H1 (cell line): Measurements from ENCODE around the gene SMYD3. TPM values are rescaled to one million over a fixed set of nuclear protein-coding genes. Genes with fewer than 3 reads are reported as not detected.
A peak's percentile ranks its signal among the peaks of the same experiment; 100 is the strongest.

Experiments
- CBX5 ChIP-seq: fragments of 300-800, 300-1000 bp; sonication (generic); IDR thresholded peaks from 2 replicates; pipeline ENCODE4 v1.7.1; 2016; ENCODE audit warnings: antibody characterized with exemption, low read length, low read depth
- CHD7 ChIP-seq: fragments of 300-600 bp; sonication (generic); IDR thresholded peaks from 2 replicates; pipeline ENCODE4 v1.7.1; 2012; ENCODE audit warnings: low read length, moderate library complexity, mild to moderate bottlenecking, inconsistent platforms; ENCODE audit not compliant: insufficient replicate concordance
- FOSL1 ChIP-seq: IDR thresholded peaks from 2 replicates; pipeline ENCODE4 v1.6.1; 2011; ENCODE audit warnings: mild to moderate bottlenecking, low read depth, low read length, moderate library complexity; ENCODE audit not compliant: insufficient read depth
- NANOG ChIP-seq: IDR thresholded peaks from 2 replicates; pipeline ENCODE4 v1.6.1; 2011; ENCODE audit warnings: low read length, low read depth, mild to moderate bottlenecking, inconsistent platforms; ENCODE audit not compliant: insufficient read depth, poor library complexity, severe bottlenecking
- POLR2A ChIP-seq, 2 experiments: IDR thresholded peaks; 1 replicate in 1 of 2; 2 replicates in 1 of 2; pipeline ENCODE4 v1.6.1; 2011; ENCODE audit warnings: low read depth in 2 of 2, low read length in 2 of 2, mild to moderate bottlenecking in 2 of 2; ENCODE audit errors: control extremely low read depth in 1 of 2
- RAD21 ChIP-seq, 2 experiments: IDR thresholded peaks in 1 of 2; conservative IDR thresholded peaks in 1 of 2; 2 replicates each; pipeline ENCODE4 v1.6.1; 2011; ENCODE audit warnings: low read depth in 2 of 2, low read length in 2 of 2, improper control_type of control experiment in 1 of 2, inconsistent platforms in 1 of 2, mild to moderate bottlenecking in 1 of 2, moderate library complexity in 1 of 2
- RBBP5 ChIP-seq: IDR thresholded peaks from 2 replicates; pipeline ENCODE4 v1.7.1; 2012; ENCODE audit warnings: low read depth, mild to moderate bottlenecking, inconsistent platforms, low read length, moderate library complexity, borderline replicate concordance
- SIN3A ChIP-seq, 2 experiments: IDR thresholded peaks in 1 of 2; conservative IDR thresholded peaks in 1 of 2; 2 replicates each; pipeline ENCODE4 v1.6.1; 2011 to 2012; ENCODE audit warnings: low read length in 2 of 2, improper control_type of control experiment in 1 of 2, low read depth in 1 of 2, mild to moderate bottlenecking in 1 of 2
- SP4 ChIP-seq: IDR thresholded peaks from 2 replicates; pipeline ENCODE4 v1.6.1; 2012; ENCODE audit warnings: low read length, inconsistent platforms
- YY1 ChIP-seq: IDR thresholded peaks from 2 replicates; pipeline ENCODE4 v1.6.1; 2011; ENCODE audit warnings: low read depth, mild to moderate bottlenecking, low read length
- polyA plus RNA-seq, 7 experiments: library from polyadenylated mRNA; depleted of rRNA in 3 of 7; stranded (reverse) in 5 of 7; unstranded in 2 of 7; fragments of >200 nt in 5 of 7; fragments of 200-250 nt in 2 of 7; gene quantifications; 1 replicate in 5 of 7; 2 replicates in 1 of 7; 4 replicates in 1 of 7; pipeline versions ENCODE4 v1.2.1 to v1.2.3, GENCODE V29; 2011 to 2013; ENCODE audit warnings: missing spikeins in 2 of 7, mixed read lengths in 2 of 7
- total RNA-seq: library from RNA; stranded (reverse); fragmentation: NEBNext Ultra II Directional; extraction: Animal tissue kit (Norgen Biotek cat#: 25700); gene quantifications from 2 replicates; pipeline ENCODE4 v1.2.1, GENCODE V29; 2021

SMYD3 gene
- total and polyA plus RNA-seq, 2 of the 8 experiments (the other 6 are each of a cell fraction or from before 2014, with no cell fraction given): 17.3 to 25.4 TPM

GRCh38 chr1:246528933-246529731 is 22.1 kb upstream of the SMYD3 start (continued):
- TF ChIP-seq SIN3A (conservative IDR thresholded peaks at IDR 0.05 in 1 of 2, IDR thresholded peaks at IDR 0.05 in 1 of 2; ENCODE audit: low read depth in 1 of 2, low read length in 2 of 2): no peak
- no peak for TF ChIP-seq RBBP5
- TF ChIP-seq NANOG: no peak
- peak; percentile 33 to 47 for TF ChIP-seq RAD21 (IDR thresholded peaks at IDR 0.05 in 1 of 2, conservative IDR thresholded peaks at IDR 0.05 in 1 of 2; ENCODE audit: low read depth in 2 of 2, low read length in 2 of 2)
- TF ChIP-seq YY1: no peak
- TF ChIP-seq FOSL1: no peak
- TF ChIP-seq CHD7: no peak
- TF ChIP-seq CBX5: no peak
- TF ChIP-seq POLR2A (IDR thresholded peaks at IDR 0.05; ENCODE audit: control extremely low read depth in 1 of 2, low read depth in 2 of 2, low read length in 2 of 2): no peak
- no peak for TF ChIP-seq SP4
